A204.1 (cell line): Measurements from ENCODE around the gene TAF1A.
"Not testable (repeated sequence)": the region's sequence is repeated elsewhere in the genome, so short reads cannot be mapped to it uniquely, and the experiment has no call there.

Source experiments
- FAIRE-seq: peaks from 2 replicates; lab custom pipeline; 2012; peaks lifted over from hg19 to GRCh38; lab: Jason Lieb, UNC

Gene TAF1A

DNA sequence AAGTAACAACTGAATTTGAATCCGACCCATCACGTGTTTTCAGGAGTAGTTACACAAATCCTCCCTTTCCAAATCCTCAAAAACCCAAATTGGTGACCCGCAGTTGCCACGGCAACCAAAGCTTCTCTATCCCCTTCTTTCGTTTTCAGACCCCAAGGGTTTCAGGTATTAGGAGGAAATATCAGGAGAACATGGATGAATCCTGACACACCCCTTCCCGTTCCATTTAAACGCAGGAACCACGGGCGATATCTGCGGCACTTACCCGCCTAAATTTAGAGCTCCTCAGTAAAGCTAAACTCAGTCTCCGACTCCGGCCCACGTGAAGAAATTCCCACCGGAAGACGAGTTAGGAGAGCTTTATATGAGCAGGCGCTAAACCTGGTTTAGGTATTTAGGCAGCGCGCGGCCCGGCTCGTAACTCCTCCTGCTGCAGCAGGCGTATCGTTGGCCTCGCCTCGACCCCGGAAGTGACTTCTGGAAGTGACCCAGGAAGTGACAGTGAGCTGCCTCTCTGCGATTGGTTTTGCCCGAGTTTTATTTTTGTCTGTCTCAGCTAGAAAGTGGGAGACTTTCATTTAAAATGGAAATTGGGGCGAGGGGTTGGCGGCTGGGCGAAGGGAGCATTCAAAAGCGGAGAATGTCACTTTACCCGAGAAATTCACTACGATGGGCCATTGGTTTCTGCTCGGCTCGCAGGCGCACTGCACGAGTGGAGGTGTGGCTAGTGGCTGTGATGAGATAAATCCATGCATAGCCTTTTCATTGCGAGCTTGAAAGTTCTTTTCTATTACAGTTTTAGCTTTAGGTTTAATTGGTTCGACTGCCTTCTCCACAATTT lies at the start of gene TAF1A:
TAF1A (minus strand) TSS at position 472 of the 841 bp plus-strand sequence.
- peak; percentile 66 for FAIRE-seq

DNA sequence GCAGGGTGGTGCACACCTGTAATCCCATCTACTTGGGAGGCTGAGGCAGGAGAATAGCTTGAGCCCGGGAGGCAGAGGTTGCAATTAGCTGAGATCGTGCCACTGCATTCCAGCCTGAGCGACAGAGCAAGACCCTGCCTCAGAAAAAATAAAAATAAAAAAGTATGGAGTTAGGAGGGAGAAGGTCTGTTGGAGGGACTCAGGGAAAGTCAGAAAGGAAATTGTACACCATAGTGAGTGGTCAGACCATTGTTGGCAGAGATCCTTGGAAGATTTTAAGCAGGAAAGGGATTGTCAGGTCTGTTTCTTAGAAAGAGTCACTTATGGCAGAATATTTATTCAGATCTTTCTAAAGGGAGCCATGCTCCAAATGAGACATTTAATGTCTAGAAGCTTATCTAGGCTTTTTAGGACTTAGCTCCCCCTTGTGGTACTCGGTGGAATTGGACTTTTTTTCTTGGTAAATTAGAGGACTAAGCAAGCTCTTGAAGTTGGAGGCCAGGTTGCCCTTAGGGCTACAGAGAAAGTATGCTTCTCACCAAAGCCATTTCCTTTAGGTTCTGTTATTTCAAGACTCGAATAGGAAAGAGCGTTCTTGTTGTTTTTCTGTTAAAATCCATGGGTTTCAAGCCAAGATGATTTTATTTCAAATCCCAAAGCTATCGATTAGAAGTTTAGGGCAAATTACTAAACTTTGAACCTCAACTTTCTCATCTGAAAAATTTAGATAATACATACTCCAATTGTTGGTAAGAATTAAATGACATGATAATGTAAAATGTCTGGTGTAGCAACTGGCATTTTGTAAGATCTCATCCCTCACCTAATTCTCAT lies 44.7 kb upstream of the TAF1A start:
- peak; percentile 93 for FAIRE-seq

DNA sequence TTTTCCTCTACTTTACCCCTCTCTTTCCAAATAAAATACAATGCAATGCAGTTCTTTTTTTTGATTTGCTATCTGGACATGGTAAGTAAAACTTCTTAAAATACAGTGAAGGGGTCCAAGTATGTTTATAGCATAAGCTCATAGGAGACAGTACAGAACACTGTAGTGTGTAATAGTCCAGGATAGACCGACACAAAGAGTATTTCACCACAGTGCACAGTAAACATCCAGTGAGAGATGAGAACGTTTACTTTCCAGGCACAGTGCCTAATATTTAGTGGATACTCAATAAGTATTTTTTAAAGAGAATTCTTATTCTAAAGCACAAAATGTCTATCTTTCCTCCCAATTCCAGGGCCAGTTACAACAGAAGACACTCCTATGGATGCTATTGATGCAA lies 43.0 kb upstream of the TAF1A start:
- no peak for FAIRE-seq

DNA sequence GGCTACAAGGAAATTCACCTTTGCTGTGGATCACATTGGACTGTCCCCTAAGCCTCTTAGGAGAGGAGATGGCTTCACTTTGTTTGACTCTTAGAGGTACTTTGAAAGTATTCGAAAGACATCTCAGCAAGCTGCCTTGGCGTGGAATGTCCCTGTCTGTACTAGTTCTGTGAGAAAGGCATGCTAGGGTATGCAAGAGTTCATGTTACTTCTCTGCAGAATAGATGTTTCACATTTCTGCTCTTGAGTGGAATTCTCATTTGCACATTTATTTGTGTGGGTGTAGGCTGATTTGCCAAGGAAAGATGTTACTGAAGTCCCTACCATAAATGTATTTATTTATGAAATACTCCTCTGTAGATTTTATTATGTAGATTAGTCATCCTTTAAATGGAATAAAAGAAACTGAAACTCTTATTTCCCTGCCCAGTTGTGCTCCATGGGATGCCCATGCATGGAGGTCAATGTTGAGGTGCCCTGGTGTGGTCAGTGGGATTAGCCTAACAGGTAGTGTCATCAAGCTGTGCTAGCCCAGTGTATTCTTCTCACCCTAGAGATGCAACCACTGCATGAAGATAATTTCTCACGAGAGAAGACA lies 42.0 kb upstream of the TAF1A start:
- FAIRE-seq: no peak

DNA sequence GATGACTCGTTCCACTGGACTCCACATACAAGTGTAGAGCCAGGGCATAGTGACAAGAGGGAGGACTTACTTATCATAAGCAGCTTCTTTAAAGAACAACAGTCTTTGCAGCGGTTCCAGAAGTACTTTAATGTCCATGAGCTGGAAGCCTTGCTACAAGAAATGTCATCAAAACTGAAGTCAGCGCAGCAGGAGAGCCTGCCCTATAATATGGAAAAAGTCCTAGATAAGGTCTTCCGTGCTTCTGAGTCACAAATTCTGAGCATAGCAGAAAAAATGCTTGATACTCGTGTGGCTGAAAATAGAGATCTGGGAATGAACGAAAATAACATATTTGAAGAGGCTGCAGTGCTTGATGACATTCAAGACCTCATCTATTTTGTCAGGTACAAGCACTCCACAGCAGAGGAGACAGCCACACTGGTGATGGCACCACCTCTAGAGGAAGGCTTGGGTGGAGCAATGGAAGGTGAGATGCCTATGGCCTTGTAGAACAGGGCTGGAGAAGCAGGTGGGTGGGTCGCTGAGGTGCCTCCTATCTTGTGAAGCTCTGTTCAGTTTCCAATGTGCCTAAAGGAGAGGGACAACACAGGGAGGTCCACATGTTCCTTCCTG lies 40.3 kb upstream of the TAF1A start:
- no peak for FAIRE-seq

DNA sequence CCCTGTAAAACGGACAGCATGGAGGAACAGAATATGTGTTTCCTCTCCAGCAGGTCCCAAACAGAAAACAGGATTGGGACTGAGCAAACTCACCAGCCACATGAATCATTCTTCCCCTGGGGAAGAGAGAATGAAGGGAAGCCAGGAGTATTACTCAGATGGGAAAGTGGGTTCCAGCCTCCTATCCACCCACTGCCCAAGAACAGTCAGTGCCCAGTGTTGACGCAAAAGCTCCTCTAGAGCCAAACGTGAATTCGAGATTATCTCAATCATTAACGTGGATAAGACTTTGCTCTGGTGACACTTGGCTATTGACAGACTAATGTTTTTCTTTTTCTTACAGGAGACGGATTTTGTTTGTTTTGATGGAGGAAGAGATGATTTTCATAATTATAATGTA lies 37.5 kb upstream of the TAF1A start:
- no peak for FAIRE-seq

DNA sequence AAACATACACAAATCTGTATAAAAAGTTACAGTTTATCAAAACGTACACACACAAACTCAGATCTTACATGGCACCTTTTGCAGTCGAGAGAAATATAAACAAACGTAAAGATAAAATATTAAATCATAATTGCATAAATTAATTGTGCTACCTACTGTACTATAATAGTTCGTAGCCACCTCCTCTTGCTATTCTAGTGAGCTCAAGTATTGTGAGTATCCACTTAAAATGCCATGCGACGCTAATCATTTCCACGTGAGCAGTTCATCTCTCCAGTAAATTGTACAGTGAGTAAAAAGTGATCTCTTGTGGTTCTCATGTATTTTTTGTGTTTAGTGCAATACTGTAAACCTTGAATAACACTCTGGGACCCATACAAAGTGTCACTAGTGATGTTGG lies 34.5 kb upstream of the TAF1A start:
- no peak for FAIRE-seq

DNA sequence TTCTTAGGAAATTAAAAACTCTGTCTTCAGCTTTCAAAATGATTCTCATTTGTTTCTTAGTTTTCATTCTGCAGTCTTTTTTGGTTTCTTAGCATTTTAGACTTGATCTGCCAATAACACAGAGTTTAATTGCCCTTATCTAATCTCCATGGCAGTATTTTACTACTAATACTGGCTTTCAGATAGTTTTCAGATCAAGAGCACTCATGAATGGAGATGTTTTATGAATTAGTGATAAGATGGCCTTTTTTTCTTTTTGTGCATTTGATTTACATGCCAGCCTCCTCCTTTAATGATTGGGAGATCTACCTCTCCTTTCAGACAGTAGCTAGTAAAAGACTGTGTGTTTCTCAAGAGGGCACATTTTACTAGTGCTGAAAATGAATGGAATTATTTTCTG lies 33.7 kb upstream of the TAF1A start:
- FAIRE-seq: no peak

DNA sequence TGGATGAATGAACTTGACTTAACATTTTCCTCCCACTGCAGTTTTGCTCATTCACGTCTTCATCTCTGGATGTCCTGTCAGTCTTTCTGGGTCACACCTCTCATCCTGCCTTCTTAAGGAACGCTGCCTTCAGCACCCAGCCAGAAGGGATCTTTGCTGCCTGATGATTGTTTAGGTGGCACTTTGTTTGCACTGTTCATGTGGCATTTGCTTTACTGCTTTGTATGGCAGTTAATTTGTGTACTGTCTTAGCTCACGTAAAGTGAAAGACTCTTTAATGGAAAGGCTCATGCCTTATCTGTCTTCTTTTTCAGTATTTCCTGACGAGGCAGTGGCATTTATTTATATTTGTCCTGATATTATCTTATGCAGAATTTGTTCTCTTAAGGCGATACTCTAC lies 33.0 kb upstream of the TAF1A start:
- FAIRE-seq: no peak

DNA sequence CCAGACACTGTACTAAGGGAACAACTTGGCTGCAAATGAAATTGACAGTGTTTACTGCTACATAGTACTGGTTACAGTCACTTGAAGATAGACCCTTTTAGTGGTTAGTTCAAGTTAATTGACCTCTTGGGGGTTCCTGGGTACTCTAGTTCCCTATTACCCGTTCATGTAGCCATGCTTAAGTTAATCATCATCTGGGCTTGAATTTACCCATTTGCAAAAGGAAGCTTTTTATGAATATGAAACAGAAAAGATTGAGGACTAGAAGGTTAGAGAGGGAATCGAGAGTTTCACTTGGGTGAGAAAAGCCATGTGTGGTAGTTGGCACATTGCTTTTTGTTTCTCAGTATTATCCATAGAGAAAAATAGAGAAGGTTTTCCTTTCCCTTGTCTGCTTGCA lies 30.8 kb upstream of the TAF1A start:
- FAIRE-seq: no peak

DNA sequence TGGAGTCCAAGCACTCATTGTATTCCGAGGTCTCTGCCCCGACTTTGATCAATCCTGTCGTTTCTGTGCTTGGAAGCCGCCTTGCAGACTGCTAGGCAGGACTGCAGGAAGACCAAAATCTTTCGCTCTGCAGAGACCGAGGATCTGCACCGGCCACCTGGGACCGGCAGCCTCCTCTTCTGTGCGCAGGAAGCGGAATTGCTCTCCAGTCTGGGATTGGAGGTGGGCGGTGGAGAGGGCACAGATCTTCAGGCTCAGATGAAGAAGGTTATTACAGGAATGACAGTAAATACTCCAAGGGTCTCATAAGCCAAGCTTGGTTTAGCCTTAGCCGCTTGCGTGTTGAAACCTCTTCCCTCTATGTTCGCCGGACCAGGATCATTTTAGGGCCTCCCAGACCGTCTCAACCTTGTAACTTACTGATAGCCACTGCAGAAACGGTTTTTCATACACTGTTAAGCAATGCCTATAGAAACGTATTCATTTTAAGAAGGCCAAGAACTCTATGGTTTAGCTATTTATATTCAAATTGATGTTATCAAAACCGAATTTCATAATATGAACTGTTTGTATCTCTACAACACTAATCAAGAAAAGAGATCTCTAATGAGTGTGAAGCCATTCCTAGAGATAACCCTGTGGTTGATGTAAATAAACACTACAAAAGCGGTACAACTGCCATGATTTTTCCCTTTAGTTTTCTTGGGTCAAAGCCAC lies 29.3 kb upstream of the TAF1A start:
- FAIRE-seq: no peak

DNA sequence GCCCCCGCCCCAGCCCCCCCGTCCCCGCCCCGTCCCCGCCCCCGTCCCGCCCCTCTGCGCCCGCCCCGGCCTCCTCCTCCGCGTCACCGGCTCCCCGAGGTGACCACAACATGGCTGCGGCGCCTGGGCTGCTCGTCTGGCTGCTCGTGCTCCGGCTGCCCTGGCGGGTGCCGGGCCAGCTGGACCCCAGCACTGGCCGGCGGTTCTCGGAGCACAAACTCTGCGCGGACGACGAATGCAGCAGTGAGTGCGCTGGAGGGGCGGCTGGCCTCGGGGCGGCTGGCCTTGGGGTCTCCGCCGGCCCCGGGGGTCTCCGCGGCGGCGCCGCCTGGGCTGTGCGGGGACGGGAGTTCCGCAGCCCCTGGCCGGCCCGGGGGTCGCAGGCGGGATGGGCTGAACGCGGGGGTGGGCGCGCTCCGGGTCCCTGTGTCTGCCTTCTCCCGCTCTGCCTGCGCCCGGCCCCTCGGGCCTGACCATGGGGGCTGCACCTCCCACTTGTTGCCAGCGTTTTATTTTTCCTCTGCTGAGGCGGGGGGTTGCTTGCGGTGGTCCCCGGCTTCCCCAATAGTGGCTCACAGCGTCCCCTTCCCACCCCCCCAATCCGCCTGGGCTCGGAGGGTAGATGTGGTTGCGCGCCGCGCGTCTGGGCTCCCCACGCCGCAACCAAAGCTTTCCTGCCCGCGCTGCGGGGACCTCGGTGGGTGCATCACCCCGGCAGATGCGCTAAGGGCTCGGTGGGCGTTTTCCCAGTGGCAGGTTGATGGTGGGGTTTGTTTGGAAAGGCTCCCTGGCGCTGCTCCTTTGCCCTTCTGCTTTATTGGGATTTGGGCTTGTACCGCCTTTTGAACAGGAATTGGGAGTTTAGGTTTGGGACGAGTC lies 28.5 kb upstream of the TAF1A start, which contains the start of gene MIA3:
MIA3 (plus strand) TSS at position 97 of the 879 bp plus-strand sequence; CDS start at position 111, 14 bp downstream.
- FAIRE-seq: no peak

DNA sequence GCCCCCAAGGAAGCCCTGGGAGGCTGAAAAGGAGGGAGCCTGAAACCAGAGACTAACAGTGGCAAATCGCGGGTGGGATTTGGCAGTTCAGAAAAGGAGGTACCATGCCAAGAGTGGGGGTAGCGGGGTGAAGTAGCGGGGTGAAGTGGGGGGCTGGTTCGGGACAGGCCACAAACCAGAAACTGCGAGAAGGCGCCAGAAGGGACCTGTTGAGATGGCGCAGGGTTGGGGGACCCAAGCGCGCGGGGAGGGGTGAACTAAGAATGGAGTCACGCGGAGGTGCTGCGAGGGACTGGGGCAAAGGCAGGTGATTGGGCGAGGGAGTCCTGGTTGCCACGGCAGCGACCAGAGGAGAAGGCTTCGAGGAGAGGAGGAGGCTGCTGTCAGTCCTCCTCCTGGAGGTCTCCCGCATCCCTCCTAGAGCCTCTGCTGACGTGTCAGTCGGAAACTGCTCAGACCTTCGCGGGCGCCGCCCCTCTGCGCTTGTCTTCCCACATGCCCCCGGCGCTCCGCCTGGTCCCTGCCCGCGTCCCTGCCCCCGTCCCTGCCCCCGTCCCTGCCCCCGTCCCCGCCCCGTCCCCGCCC lies 27.7 kb upstream of the TAF1A start:
- FAIRE-seq: peak; percentile 11

DNA sequence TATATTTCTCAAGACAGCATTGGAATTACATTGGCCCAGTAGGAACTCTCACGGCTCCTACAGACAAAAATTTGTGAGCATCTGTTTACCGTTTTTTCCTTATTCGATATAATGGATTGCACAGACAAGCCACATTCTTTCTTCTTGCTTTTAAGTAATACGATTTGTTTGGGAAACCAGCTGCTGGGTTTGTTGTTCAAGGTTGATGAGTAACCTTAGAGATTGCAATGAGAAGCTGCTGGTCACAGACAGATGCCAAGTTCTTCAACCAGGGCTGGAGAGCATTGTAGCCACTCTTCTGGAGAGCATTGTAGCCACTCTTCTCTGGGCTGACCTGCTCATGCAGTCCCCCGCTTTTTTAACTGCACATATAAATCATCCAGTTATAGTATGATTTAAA lies 26.8 kb upstream of the TAF1A start:
- FAIRE-seq: no peak

DNA sequence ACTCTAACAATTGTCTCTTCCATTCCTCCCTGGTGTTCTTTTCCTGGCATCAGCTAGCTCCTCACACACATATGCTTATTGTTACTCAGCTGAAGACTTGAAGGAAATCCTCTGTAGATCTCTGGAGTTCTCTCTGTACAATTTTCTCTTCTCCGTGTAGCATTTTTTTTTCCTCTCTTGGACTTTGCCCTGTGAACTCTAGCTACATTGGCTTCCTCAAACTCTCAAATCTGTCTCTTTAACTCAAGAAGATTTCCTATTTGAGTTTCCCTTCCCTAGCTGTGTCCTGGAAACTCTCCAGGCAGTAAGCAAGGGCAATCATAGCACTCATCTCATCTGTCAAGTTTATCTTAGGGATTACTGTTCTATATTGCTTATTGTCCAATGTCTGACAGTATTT lies 23.9 kb upstream of the TAF1A start:
- FAIRE-seq: no peak

DNA sequence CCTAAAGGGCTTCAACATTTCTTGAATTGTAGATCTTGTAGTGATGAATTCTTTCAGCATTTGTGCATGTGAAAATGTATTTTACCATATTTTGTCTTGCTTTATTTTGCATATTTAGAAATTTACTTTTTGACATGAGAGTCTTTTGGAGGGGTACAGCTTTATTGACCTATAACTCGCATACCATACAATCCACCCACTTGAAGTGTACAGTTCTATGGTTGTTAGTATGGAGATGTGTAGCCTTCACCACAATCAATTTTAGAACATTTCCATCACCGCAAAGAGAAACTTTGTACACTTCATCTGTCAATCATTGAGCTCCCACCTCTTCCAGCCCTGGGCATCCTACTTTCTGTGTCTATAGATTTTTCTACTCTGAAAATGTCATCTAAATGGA lies 21.0 kb upstream of the TAF1A start:
- FAIRE-seq: no peak

DNA sequence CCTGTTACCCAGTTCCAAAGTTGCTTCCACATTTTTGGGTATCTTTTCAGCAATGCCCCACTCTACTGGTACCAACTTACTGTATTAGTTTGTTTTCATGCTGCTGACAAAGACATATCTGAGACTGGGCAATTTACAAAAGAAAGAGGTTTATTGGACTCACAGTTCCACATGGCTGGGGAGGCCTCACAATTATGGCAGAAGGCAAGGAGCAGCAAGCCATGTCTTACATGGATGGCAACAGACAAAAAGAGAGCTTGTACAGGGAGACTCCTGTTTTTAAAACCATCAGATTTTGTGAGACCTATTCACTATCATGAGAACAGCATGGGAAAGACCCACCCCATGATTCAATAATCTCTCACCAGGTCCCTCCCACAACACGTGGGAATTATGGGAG lies 19.4 kb upstream of the TAF1A start:
- not testable (repeated sequence) for FAIRE-seq

DNA sequence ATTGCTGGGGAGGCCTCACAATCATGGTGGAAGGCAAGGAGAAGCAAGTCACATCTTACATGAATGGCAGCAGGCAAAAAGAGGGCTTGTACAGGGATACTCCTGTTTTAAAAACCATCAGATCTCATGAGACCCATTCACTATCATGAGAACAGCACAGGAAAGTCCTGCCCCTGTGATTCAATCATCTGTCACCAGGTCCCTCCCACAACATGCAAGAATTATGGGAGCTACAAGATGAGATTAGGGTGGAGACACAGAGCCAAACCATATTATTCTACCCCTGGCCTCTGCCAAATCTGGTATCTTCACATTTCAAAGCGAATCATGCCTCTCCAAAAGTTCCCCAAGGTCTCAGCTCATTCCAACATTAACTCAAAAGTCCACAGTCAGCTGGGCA lies 17.0 kb upstream of the TAF1A start:
- FAIRE-seq: no peak

DNA sequence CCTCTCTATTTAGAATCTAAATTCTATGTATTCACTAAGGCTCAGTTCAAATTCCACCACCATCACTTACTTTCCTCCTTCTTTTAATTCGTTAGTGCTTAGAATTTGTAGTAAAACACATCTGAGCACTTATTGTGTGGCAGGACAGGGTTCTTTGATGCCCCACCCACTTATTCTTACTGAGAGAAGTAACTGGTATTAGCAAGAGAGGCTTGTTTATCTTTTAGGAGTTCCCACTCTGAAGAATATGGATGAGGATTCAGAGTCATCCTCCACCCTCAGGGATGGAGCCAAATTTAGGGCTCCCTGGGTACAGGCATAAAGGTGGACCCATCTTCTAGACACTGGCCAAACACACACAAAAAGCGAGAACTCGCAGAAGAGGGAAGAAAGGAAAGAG lies 11.5 kb upstream of the TAF1A start:
- FAIRE-seq: no peak

DNA sequence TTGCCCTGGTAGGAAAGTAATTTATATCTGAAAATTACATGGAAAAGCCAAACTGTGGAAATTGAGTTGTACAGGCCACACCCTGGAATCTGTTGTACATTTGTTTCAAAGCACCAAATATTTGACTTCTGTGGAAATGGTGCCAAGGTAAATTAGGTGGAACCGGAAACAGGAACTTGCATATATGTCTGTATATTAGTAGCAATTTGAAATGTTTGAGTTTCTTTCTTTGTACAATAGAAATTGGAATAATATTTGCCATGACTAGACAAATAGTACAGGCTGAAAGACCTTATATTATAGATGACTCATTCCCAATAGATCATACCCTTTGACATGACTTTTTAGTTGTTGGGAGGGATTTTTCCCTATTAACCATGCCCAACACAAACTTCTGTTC lies 10.5 kb upstream of the TAF1A start:
- FAIRE-seq: no peak

DNA sequence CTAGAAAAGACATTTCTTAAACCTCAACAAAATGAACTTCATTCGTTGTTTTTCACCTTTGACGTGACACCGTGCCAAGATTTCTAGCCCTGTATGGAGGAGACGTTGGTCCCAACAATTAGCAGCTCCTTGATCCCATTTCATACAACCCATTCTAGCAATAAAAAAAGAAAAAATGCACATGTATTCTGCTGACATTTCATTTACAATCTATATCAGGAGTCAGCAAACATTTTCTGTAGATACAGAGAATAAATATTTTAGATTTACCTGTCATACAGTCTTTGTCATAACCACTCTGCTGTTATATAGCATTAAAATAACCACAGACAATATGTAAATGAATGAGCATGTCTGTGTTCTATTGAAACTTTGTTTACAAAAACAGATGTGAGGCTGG lies 7.0 kb upstream of the TAF1A start:
- no peak for FAIRE-seq
